ENCODE measurements around the gene SLC7A6. TPM values are rescaled to one million over a fixed set of nuclear protein-coding genes. Genes with fewer than 3 reads are reported as not detected.

SLC7A6 gene
- total and polyA plus RNA-seq, 2 experiments from 2014 or later: 20.5 to 29.7 TPM

DNA sequence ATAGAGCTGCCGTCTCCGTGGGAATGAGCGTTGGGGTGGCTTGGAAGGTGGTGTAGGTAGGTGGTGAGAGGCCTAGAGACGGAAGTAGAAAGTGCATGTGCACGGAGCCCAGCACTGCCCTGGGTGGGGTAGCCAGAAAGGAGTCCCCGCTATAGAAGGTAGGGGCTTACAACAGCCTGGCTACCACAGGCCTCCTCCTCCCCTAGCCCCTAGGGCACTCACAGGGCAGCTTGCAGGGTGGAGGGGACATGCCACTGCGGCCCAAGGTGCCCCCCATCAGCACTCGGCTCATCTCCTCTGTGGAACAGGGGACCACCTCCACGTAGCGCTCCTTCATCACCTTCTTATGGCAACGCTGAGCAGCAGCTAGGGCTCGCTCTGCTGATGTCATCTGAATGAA lies 33.4 kb upstream of the SLC7A6 start:
- Histone ChIP-seq H2AFZ (no peak overlapping the region), H4K20me1 (ENCODE audit: insufficient read depth, poor library complexity, severe bottlenecking) (peaks cover 9% of the 10 kb centered on the region), H3K4me3 (no peak overlapping the region), H3K27me3 (no peaks in the 10 kb centered on the region), H3K79me2 (peaks cover 28% of the 10 kb centered on the region), H3K4me2 (no peak overlapping the region), H3K27ac (no peak overlapping the region), H3K9me2 (replicated peaks; ENCODE audit: insufficient read depth) (no peaks in the 10 kb centered on the region), H3K4me1 (ENCODE audit: insufficient read depth) (peaks cover 29% of the 10 kb centered on the region), H3K36me3 (replicated peaks; ENCODE audit: insufficient read depth, low read depth) (no peaks in the 10 kb centered on the region), H3K9me3 (ENCODE audit: low read depth) (no peaks in the 10 kb centered on the region)
- WGBS (ENCODE audit: low lambda C conversion rate, missing lambda C conversion rate): 92% methylated on average over 12 of the region's 12 CpGs
- no peak for TF ChIP-seq CTCF (IDR thresholded peaks at IDR 0.05; ENCODE audit: poor library complexity)
- TF ChIP-seq EZH2phosphoT487 (IDR thresholded peaks at IDR 0.05; ENCODE audit: low read depth, severe bottlenecking, unreplicated experiment): no peak
- TF ChIP-seq EZH2 (IDR thresholded peaks at IDR 0.05; ENCODE audit: borderline replicate concordance): no peak
- no peak for DNase-seq (ENCODE audit: low spot score)

- peaks cover 9% of the 10 kb centered on the region for H4K20me1 ChIP-seq (ENCODE audit: insufficient read depth, poor library complexity, severe bottlenecking)
- TF ChIP-seq EZH2 (IDR thresholded peaks at IDR 0.05; ENCODE audit: borderline replicate concordance) (no peak), CTCF (IDR thresholded peaks at IDR 0.05; ENCODE audit: poor library complexity) (no peak), EZH2phosphoT487 (IDR thresholded peaks at IDR 0.05; ENCODE audit: low read depth, severe bottlenecking, unreplicated experiment) (no peak)
- H3K27ac ChIP-seq: no peak overlapping the region
- no peaks in the 10 kb centered on the region for H3K9me2 ChIP-seq (replicated peaks; ENCODE audit: insufficient read depth)
- H3K4me1 ChIP-seq (ENCODE audit: insufficient read depth): peaks cover 33% of the 10 kb centered on the region
- peaks cover 28% of the 10 kb centered on the region for H3K79me2 ChIP-seq
- WGBS (ENCODE audit: low lambda C conversion rate, missing lambda C conversion rate): 95% methylated on average over 26 of the region's 26 CpGs
- no peaks in the 10 kb centered on the region for H3K36me3 ChIP-seq (replicated peaks; ENCODE audit: insufficient read depth, low read depth)
- H3K4me2 ChIP-seq: no peak overlapping the region
- no peaks in the 10 kb centered on the region for H3K27me3 ChIP-seq
- H3K9me3 ChIP-seq (ENCODE audit: low read depth): no peaks in the 10 kb centered on the region
- no peak overlapping the region for H2AFZ ChIP-seq
- no peak overlapping the region for H3K4me3 ChIP-seq
- no peak for DNase-seq (ENCODE audit: low spot score)
Observed at GRCh38 chr16:68231384-68232136, 32.8 kb upstream of the SLC7A6 start.

DNA sequence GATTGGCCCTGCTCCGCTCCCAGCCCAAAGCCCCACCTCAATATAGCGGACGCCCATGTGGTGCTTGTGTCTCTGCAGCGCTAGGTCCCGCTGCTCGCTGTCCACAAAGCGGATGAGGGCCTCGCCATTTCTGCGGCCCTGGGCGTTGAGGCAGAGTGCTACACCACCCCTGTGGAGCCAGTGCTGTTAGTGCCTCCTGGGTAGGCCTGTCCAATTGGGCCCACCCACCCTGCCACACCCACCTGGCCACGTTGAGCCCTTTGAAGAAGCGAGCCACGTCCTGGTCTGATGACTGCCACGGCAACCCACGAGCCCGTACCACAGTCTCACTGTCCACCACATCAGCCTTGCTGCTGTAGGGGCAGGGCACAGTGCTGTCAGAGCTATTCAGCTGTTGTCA lies 32.0 kb upstream of the SLC7A6 start:
- no peak for DNase-seq (ENCODE audit: low spot score)
- no peak overlapping the region for H2AFZ ChIP-seq
- peaks cover 32% of the 10 kb centered on the region for H3K4me1 ChIP-seq (ENCODE audit: insufficient read depth)
- no peak overlapping the region for H3K27ac ChIP-seq
- peaks cover 28% of the 10 kb centered on the region for H3K79me2 ChIP-seq
- no peaks in the 10 kb centered on the region for H3K9me3 ChIP-seq (ENCODE audit: low read depth)
- H4K20me1 ChIP-seq (ENCODE audit: insufficient read depth, poor library complexity, severe bottlenecking): peaks cover 9% of the 10 kb centered on the region
- WGBS (ENCODE audit: low lambda C conversion rate, missing lambda C conversion rate): 91% methylated on average over 16 of the region's 16 CpGs
- H3K27me3 ChIP-seq: no peaks in the 10 kb centered on the region
- H3K36me3 ChIP-seq (replicated peaks; ENCODE audit: insufficient read depth, low read depth): no peaks in the 10 kb centered on the region
- H3K4me3 ChIP-seq: no peak overlapping the region
- TF ChIP-seq CTCF (IDR thresholded peaks at IDR 0.05; ENCODE audit: poor library complexity): no peak
- TF ChIP-seq EZH2phosphoT487 (IDR thresholded peaks at IDR 0.05; ENCODE audit: low read depth, severe bottlenecking, unreplicated experiment): no peak
- TF ChIP-seq EZH2 (IDR thresholded peaks at IDR 0.05; ENCODE audit: borderline replicate concordance): no peak
- H3K4me2 ChIP-seq: no peak overlapping the region
- no peaks in the 10 kb centered on the region for H3K9me2 ChIP-seq (replicated peaks; ENCODE audit: insufficient read depth)
